PC-3 (cell line): ENCODE results near the gene C1orf21.

Experiments
- CTCF ChIP-seq: fragments of 300-600 bp; sonication (generic); conservative IDR thresholded peaks from 2 replicates; pipeline ENCODE4 v1.5.1; 2017; ENCODE audit warnings: antibody characterized with exemption, low read depth, mild to moderate bottlenecking, low read length
- EZH2 ChIP-seq: fragments of 300-600 bp; sonication (generic); IDR thresholded peaks from one replicate; pipeline ENCODE4 v1.6.1; 2017; ENCODE audit warnings: antibody characterized with exemption, mild to moderate bottlenecking, low read length; ENCODE audit not compliant: unreplicated experiment

- TF ChIP-seq CTCF = no peak
- TF ChIP-seq EZH2 = no peak
These were observed 22.2 kb downstream of the C1orf21 start for GRCh38 chr1:184409011-184409410.
